ENCODE data around the gene SHF.

Gene SHF

DNA sequence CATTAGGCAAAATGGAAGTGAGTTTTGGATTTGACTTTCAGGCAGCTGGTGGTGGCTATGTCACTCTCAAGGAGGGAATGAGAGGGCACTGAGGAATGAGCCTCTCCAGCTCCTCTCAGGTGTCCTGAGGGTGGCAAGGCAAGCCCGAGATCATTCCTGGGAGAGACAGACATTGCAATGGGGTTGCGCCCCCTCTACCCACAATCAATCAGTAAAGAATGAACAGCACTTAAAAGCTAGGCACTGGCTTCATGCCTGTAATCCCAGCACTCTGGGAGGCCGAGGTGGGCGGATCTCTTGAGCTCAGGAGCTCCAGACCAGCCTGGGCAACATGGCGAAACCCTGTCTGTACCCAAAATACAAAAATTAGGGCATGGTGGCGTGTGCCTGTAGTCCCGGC is 14.1 kb upstream of the SHF start:
- no peak for TF ChIP-seq CTCF (IDR thresholded peaks at IDR 0.05)

GRCh38 chr15:45201557-45201859 is 13.7 kb upstream of the SHF start:
- TF ChIP-seq CTCF (IDR thresholded peaks at IDR 0.05): no peak

DNA sequence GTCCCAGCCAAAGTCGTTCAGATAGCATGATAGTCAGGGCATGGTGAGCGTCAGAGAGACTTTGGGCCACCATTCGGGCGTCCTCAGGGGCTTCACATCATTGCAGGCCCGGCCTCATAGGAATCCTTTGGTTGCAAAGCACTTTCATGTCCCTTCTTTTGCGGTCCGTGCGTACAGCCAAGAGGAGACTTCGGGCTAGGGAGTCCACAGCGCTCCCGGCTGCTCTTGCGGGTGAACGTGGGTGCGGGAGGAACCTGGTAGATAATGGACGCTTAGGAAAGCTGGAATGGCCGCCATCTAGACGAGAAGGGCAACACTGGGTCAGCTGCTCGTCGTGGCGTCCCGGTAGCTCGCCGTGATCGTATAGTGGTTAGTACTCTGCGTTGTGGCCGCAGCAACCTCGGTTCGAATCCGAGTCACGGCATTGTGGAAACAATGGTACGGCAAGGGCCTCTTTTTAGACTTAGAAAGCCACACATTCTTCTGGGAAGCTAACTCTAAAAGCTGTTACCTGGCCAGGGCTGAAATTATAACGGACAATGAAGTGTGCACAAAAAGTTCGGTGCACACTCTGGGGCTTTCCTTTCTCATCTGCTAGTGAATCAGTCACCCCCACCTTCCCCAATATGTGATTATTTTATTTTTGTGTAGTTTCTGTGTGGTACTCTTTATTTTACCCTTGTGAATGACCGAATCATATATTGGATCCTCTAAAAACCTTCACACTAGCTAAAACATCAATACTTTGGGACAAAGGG is 13.2 kb upstream of the SHF start:
- TF ChIP-seq CTCF (IDR thresholded peaks at IDR 0.05): no peak

- no peak for TF ChIP-seq CTCF (IDR thresholded peaks at IDR 0.05)
Observed at GRCh38 chr15:45200001-45200798, 12.4 kb upstream of the SHF start.

DNA sequence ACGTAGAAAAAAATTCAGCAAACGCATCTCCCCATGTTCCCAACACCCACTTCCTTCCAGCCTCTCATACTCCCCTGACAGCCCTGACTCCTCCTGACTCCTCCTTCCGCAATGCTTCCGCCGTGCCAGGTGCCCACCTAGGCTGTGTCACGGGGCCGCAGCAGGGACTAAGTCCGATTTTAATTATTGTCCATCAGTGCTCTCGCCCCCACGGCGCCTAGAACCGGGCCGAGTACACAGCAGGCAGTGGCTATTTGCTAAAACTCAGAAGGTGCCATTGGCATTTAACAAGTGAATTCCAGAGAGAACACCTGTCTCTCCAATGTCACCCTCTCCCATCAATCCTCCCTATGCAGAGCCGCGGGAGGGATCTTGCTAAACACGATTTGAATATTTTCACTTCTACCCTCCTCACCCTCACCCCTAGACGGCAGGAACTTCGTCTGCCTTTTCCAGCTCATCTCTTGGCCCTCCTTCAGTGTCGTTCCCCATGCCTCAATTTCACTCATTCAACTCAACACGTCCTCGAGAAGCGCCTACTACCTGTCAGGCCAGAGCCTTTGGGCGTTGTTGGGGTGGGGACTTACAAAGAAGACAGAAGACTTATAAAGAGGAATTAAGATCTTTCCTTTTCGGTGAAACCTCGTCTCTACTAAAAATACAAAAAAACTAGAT is 11.5 kb upstream of the SHF start:
- TF ChIP-seq CTCF (IDR thresholded peaks at IDR 0.05): no peak

DNA sequence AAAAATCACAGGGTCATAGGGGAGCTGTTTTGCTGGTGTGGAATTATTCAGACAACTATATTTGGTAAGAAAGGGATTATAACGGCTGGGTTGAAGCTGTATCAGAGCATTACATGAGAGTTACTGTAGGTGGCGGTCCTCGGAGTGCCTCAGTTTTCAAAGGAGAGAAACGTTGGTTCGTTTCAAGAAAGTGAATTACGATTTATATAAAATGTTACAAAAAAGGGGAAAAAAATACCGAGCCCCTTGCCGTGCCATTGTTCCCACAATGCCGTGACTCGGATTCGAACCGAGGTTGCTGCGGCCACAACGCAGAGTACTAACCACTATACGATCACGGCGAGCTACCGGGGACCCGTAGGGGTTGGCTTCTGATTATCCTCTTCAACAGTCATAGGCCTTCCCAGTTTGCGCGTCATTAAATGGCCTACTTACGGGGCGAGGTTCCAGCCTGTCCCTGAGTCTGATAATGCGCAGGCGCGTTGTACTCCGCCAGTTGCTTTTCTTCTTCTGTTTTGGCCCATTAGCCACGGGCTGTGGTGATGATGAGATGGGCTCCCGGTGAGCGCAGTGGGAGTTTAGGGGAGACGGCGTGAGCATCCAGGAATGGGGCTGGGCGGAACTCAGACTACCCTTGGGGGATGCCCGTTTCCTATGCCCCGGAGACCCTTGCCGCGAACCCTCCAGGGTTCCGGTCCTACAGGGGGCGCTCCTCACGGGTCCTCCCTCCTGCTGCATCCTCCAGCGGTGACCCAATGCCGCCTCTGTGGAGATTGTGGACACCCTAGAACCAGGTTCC is 10.8 kb upstream of the SHF start:
- peak; percentile 89 for TF ChIP-seq CTCF (IDR thresholded peaks at IDR 0.05)

DNA sequence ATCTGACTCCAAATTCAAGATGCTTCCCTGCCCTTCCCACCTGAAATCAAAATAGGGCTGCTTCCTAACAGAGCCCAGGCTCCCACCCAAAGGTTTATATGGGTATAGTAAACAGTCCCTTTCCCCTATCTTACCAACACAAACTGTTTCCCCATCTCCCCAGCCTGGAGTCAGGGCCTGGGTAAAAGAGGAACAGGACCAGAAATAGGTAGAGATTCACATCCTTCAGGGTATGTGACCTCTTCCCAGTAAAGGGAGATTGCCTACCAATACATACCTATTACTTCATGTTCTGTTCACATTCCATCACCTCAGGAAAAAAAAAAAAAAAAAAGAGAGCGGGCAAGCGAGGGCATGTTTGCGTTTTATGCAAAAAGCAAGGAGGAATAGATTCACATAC is 9.7 kb upstream of the SHF start:
- TF ChIP-seq CTCF (IDR thresholded peaks at IDR 0.05): no peak

Measured in LNCAP (cell line).